Parathyroid adenoma (tissue), 2 donors: ENCODE measurements around the gene MBTPS2.

Experiments used
- H2AFZ ChIP-seq: fragments of 300-600 bp; sonication (generic); one replicate; pipeline ENCODE4 v1.7.0; 2017; ENCODE audit warnings: antibody characterized with exemption, mild to moderate bottlenecking
- H3K27ac ChIP-seq: fragments of 300-600 bp; sonication (generic); one replicate; pipeline ENCODE4 v1.7.0; 2017
- H3K27me3 ChIP-seq: fragments of 300-600 bp; sonication (generic); one replicate; pipeline ENCODE4 v1.7.0; 2017; ENCODE audit warnings: low read length; ENCODE audit not compliant: control insufficient read depth, insufficient read depth
- H3K36me3 ChIP-seq: fragments of 300-600 bp; sonication (generic); one replicate; pipeline ENCODE4 v1.7.0; 2017; ENCODE audit warnings: low read length; ENCODE audit not compliant: control insufficient read depth, insufficient read depth
- H3K4me1 ChIP-seq: fragments of 300-600 bp; sonication (generic); one replicate; pipeline ENCODE4 v1.7.0; 2017; ENCODE audit warnings: control low read depth
- H3K4me2 ChIP-seq: fragments of 300-600 bp; sonication (generic); one replicate; pipeline ENCODE4 v1.7.0; 2017; ENCODE audit warnings: low read length
- H3K4me3 ChIP-seq: fragments of 300-600 bp; sonication (generic); one replicate; pipeline ENCODE4 v1.7.0; 2017; ENCODE audit warnings: low read depth, low read length
- H3K79me2 ChIP-seq: fragments of 300-600 bp; sonication (generic); one replicate; pipeline ENCODE4 v1.7.0; 2017; ENCODE audit warnings: control low read depth
- H3K9ac ChIP-seq: fragments of 300-600 bp; sonication (generic); one replicate; pipeline ENCODE4 v1.7.0; 2017; ENCODE audit warnings: mild to moderate bottlenecking
- H3K9me3 ChIP-seq: fragments of 300-600 bp; sonication (generic); one replicate; pipeline ENCODE4 v1.7.0; 2017; ENCODE audit warnings: low read length; ENCODE audit not compliant: control insufficient read depth
- TF ChIP-seq, protein P1 (sequence below): fragments of 300-600 bp; sonication (generic); IDR thresholded peaks from one replicate; pipeline ENCODE4 v1.7.0; 2017; ENCODE audit warnings: antibody characterized with exemption, mild to moderate bottlenecking
- donor health status: primary hyperparathyroidism.

MBTPS2 gene

DNA sequence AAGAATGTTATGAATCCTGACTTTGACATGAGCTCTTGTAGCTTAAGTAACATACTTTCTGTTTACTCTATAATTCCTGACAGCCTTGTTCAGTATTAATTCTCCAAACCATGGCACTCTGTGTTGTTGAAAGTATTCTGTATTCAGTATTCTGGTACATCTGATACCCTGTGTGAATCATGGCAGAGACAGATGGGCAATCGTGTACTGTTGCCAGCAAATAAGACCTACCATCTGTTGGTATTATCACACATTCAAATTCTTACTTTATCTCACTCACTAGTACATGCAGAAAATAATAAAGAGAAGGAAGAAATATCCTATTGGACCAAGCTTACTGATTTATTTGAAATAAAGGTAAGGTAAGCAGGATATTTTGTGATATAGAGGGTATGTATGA lies 7.9 kb downstream of the MBTPS2 start:
- H3K4me2 ChIP-seq: no peak overlapping the region
- H3K27ac ChIP-seq: no peak overlapping the region
- no peak overlapping the region for H3K9ac ChIP-seq
- no peak overlapping the region for H3K4me3 ChIP-seq
- no peaks in the 10 kb centered on the region for H3K36me3 ChIP-seq
- H3K9me3 ChIP-seq: no peaks in the 10 kb centered on the region
- H2AFZ ChIP-seq: no peak overlapping the region
- H3K4me1 ChIP-seq: no peaks in the 10 kb centered on the region
- H3K27me3 ChIP-seq: no peaks in the 10 kb centered on the region
- no peaks in the 10 kb centered on the region for H3K79me2 ChIP-seq
- TF ChIP-seq, protein P1, sequence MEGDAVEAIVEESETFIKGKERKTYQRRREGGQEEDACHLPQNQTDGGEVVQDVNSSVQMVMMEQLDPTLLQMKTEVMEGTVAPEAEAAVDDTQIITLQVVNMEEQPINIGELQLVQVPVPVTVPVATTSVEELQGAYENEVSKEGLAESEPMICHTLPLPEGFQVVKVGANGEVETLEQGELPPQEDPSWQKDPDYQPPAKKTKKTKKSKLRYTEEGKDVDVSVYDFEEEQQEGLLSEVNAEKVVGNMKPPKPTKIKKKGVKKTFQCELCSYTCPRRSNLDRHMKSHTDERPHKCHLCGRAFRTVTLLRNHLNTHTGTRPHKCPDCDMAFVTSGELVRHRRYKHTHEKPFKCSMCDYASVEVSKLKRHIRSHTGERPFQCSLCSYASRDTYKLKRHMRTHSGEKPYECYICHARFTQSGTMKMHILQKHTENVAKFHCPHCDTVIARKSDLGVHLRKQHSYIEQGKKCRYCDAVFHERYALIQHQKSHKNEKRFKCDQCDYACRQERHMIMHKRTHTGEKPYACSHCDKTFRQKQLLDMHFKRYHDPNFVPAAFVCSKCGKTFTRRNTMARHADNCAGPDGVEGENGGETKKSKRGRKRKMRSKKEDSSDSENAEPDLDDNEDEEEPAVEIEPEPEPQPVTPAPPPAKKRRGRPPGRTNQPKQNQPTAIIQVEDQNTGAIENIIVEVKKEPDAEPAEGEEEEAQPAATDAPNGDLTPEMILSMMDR: no peak

DNA sequence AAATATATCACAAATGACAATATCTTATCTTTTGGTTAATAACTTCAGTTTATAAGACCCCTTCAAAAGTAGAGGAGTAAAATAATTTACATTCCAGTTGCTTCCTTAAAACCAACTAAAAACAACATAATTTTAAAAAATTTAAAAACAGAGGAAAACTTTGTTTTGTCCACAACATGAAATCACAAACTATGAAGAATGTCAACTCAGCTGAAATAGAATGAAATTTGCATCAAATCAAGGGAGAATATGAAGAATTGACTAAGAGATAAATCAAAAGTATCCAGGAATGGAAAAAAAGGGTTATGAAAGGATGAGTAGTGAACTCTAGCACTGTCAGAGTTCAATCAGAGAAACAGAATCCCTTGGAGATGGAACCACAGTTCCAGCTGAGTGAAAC lies 14.2 kb downstream of the MBTPS2 start:
- Histone ChIP-seq H3K4me2 (no peak overlapping the region), H3K9ac (no peak overlapping the region), H3K27ac (no peak overlapping the region), H2AFZ (no peak overlapping the region), H3K4me3 (no peak overlapping the region), H3K79me2 (no peaks in the 10 kb centered on the region), H3K27me3 (no peaks in the 10 kb centered on the region), H3K9me3 (no peaks in the 10 kb centered on the region), H3K4me1 (no peaks in the 10 kb centered on the region), H3K36me3 (no peaks in the 10 kb centered on the region)
- TF ChIP-seq, protein P1: no peak

DNA sequence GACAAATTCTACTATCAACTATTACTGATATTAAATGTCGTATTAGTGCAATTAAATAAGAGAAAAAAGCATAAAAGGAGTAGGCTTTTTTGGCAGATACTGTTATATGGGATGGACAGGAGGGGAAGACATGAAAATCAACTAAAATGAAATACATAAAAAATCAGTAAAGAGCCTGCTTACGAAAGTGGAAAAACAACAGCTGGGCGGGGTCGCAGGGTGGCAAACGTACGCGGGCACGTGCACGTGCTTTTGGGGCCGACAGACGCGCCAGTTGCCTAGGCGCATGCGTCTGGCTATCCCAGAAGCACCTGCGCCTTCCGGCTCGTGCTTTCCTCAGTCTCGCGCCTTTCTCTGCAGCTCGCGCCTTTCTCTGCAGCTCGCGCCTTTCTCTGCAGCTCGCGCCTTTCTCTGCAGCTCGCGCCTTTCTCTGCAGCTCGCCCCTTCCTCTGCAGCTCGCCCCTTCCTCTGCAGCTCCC lies 16.6 kb downstream of the MBTPS2 start, which contains the start of gene YY2:
Gene YY2, plus strand, starts transcription at position 51 of the 479 bp plus-strand sequence. CDS start 498 bp downstream, outside the sequence.
- Histone ChIP-seq H3K9me3 (no peaks in the 10 kb centered on the region), H3K9ac (no peak within 1 kb of the TSS), H3K4me3 (no peak within 1 kb of the TSS), H3K27ac (no peak within 1 kb of the TSS), H3K36me3 (no peaks in the 10 kb centered on the region), H3K4me1 (no peaks in the 10 kb centered on the region), H3K79me2 (no peaks in the 10 kb centered on the region), H3K4me2 (no peak within 1 kb of the TSS), H2AFZ (no peak within 1 kb of the TSS), H3K27me3 (no peaks in the 10 kb centered on the region)
- TF ChIP-seq, protein P1: no peak

DNA sequence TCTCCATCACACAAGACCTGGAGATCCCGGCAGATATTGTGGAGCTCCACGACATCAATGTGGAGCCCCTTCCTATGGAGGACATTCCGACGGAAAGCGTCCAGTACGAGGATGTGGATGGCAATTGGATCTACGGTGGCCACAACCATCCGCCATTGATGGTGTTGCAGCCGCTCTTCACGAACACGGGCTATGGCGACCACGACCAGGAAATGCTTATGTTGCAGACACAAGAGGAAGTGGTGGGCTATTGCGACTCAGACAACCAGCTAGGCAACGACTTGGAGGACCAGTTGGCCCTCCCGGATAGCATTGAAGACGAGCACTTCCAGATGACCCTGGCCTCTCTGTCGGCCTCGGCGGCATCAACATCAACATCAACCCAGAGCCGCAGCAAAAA lies 17.1 kb downstream of the MBTPS2 start:
- TF ChIP-seq, protein P1: no peak
- Histone ChIP-seq H3K9ac (no peak overlapping the region), H3K4me1 (no peaks in the 10 kb centered on the region), H3K9me3 (no peaks in the 10 kb centered on the region), H3K36me3 (no peaks in the 10 kb centered on the region), H3K4me2 (no peak overlapping the region), H3K27ac (no peak overlapping the region), H3K4me3 (no peak overlapping the region), H2AFZ (no peak overlapping the region), H3K27me3 (no peaks in the 10 kb centered on the region), H3K79me2 (no peaks in the 10 kb centered on the region)

DNA sequence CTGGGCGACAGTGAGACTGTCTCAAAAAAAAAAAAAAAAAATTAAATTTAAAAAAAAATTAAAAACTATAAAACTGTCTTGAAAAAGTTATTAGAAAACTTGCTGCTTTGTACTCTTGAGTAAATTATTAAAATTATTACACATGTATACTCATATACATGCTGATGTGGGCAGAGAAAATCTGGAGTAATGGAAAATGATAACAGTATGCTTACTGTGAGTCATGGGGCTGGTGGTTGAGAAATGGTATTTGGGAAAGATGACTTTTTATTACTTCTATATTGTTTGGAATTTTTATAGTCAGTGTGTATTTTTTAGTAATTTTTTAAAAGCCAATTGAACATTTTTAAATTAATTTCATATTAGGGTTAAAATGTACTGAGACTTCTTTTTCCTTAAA lies 23.8 kb downstream of the MBTPS2 start:
- Histone ChIP-seq H3K4me3 (no peak overlapping the region), H3K4me2 (no peak overlapping the region), H3K36me3 (no peaks in the 10 kb centered on the region), H3K27ac (no peak overlapping the region), H3K4me1 (no peaks in the 10 kb centered on the region), H3K27me3 (no peaks in the 10 kb centered on the region), H2AFZ (no peak overlapping the region), H3K79me2 (no peaks in the 10 kb centered on the region), H3K9me3 (no peaks in the 10 kb centered on the region), H3K9ac (no peak overlapping the region)
- TF ChIP-seq, protein P1: no peak
